Measurements from ENCODE around the gene C11orf97.

- TF ChIP-seq, protein P1, sequence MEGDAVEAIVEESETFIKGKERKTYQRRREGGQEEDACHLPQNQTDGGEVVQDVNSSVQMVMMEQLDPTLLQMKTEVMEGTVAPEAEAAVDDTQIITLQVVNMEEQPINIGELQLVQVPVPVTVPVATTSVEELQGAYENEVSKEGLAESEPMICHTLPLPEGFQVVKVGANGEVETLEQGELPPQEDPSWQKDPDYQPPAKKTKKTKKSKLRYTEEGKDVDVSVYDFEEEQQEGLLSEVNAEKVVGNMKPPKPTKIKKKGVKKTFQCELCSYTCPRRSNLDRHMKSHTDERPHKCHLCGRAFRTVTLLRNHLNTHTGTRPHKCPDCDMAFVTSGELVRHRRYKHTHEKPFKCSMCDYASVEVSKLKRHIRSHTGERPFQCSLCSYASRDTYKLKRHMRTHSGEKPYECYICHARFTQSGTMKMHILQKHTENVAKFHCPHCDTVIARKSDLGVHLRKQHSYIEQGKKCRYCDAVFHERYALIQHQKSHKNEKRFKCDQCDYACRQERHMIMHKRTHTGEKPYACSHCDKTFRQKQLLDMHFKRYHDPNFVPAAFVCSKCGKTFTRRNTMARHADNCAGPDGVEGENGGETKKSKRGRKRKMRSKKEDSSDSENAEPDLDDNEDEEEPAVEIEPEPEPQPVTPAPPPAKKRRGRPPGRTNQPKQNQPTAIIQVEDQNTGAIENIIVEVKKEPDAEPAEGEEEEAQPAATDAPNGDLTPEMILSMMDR (IDR thresholded peaks at IDR 0.05): no peak
- no peak for TF ChIP-seq EZH2 (IDR thresholded peaks at IDR 0.05; ENCODE audit: borderline replicate concordance, insufficient read depth, low read depth, low read length, poor library complexity, severe bottlenecking)
Observed at GRCh38 chr11:94511932-94512781, at the start of gene C11orf97.
